ENCODE measurements around the gene CACNB4. TPM values are rescaled to one million over a fixed set of nuclear protein-coding genes. Genes with fewer than 3 reads are reported as not detected.

The CACNB4 gene
- total RNA-seq, 1 experiment from 2014 or later: 1.00 TPM

DNA sequence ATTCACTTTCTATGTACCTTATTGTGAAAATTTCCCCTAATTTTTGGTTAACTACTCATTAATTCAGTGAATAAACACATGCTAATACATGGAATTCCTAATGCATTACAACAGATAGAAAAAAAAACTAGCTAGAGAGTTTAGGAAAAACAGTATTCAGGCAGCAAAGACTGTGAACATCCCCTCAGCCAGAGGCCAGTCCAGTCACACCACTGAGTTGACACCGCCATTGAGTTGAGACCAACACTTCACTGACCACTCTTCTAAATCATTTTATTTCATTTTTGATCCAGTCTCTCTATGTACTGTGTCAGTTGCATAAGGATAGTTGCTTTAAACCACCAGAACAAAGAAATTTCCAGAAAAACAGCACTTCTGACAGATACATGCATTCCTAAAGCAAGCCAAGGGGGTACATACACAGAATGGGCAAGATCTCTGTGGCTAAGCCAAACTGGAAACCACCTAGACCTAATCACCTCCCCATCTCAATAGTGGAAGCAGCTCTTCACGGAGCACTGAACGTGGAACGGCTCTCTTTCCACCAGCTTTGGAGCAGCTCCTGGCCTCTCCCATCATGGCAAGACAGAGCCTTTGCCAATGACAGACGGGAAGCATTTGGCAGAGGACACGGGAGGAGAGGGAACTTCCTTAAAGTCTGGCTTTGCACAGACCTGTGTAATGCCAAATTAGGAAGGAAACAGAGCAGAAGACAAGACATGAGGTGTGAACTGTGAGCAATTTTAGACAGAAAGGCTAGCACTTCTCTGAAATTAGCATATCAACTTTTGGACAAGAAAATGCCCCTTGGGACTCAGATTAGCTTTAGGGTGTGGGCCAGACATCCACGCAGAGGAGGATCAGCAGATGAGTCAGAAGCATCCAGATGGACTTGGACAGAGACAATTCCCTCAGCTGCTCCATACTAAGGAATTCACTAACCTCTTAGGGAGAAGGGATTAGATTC lies 36.4 kb downstream of the CACNB4 start:
- no peaks in the 10 kb centered on the region for H3K36me3 ChIP-seq (ENCODE audit: control insufficient read depth, insufficient read depth, low read length)
- BruUV-seq (replicated peaks): no TSS peak
- DNase-seq: no peak
- no peaks in the 10 kb centered on the region for H3K27me3 ChIP-seq (replicated peaks; ENCODE audit: control insufficient read depth, insufficient read depth, low read length)
- H3K36me3 Mint-ChIP-seq (ENCODE audit: insufficient read depth, unreplicated experiment): no peaks in the 10 kb centered on the region
- no peaks in the 10 kb centered on the region for H3K4me1 ChIP-seq
- no peaks in the 10 kb centered on the region for H3K9me3 Mint-ChIP-seq (ENCODE audit: unreplicated experiment)
- H3K27me3 Mint-ChIP-seq (ENCODE audit: insufficient read depth, unreplicated experiment): peaks cover 4% of the 10 kb centered on the region
- no peak overlapping the region for H3K4me3 Mint-ChIP-seq (ENCODE audit: unreplicated experiment)
- H3K9me3 ChIP-seq: peaks cover 14% of the 10 kb centered on the region
- CTCF ChIA-PET: interaction anchor here (0.6 kb wide), 1 partner anchor 92 kb away, joined by 3 read pairs; no protein-coding TSS in a partner anchor
- no peaks in the 10 kb centered on the region for H3K4me1 Mint-ChIP-seq (ENCODE audit: low read depth, unreplicated experiment)
- no peak overlapping the region for H3K27ac Mint-ChIP-seq (ENCODE audit: unreplicated experiment)
- H3K4me3 ChIP-seq (ENCODE audit: low read depth, low read length): no peak overlapping the region
- POLR2A ChIA-PET: no interaction called here
- intact Hi-C loops (cut with micrococcal nuclease; ENCODE audit: unreplicated experiment): no loop called here
- TF ChIP-seq, protein P1, sequence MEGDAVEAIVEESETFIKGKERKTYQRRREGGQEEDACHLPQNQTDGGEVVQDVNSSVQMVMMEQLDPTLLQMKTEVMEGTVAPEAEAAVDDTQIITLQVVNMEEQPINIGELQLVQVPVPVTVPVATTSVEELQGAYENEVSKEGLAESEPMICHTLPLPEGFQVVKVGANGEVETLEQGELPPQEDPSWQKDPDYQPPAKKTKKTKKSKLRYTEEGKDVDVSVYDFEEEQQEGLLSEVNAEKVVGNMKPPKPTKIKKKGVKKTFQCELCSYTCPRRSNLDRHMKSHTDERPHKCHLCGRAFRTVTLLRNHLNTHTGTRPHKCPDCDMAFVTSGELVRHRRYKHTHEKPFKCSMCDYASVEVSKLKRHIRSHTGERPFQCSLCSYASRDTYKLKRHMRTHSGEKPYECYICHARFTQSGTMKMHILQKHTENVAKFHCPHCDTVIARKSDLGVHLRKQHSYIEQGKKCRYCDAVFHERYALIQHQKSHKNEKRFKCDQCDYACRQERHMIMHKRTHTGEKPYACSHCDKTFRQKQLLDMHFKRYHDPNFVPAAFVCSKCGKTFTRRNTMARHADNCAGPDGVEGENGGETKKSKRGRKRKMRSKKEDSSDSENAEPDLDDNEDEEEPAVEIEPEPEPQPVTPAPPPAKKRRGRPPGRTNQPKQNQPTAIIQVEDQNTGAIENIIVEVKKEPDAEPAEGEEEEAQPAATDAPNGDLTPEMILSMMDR (IDR thresholded peaks at IDR 0.05; ENCODE audit: insufficient read depth in 1 of 2, low read depth in 1 of 2, low read length in 1 of 2, severe bottlenecking in 1 of 2, unreplicated experiment in 1 of 2): no peak

DNA sequence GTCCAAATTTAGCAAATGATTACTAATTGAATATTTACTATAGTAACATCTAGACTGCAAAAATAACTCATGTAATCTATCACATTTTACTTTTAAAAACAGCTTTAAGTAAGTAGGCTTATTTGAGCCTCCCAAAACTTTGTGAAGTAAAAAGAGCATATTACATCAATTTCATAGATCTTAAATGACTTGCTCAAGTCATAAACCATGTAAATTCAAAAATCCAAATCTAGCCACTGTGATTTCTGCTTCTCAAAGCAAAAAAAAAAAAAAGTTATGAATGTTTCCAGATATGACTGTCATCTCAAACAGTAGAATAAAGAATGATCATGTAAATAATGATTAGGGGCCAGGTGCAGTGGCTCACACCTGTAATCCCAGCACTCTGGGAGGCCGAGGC lies 37.5 kb downstream of the CACNB4 start:
- ChIA-PET CTCF (no interaction called here), POLR2A (no interaction called here)
- Histone ChIP-seq H3K36me3 (ENCODE audit: control insufficient read depth, insufficient read depth, low read length) (no peaks in the 10 kb centered on the region), H3K4me1 (no peaks in the 10 kb centered on the region), H3K9me3 (peaks cover 14% of the 10 kb centered on the region), H3K27me3 (replicated peaks; ENCODE audit: control insufficient read depth, insufficient read depth, low read length) (no peaks in the 10 kb centered on the region), H3K4me3 (ENCODE audit: low read depth, low read length) (no peak overlapping the region)
- Mint-ChIP-seq H3K36me3 (ENCODE audit: insufficient read depth, unreplicated experiment) (no peaks in the 10 kb centered on the region), H3K27me3 (ENCODE audit: insufficient read depth, unreplicated experiment) (peaks cover 4% of the 10 kb centered on the region), H3K4me1 (ENCODE audit: low read depth, unreplicated experiment) (no peaks in the 10 kb centered on the region), H3K27ac (ENCODE audit: unreplicated experiment) (no peak overlapping the region), H3K4me3 (ENCODE audit: unreplicated experiment) (no peak overlapping the region), H3K9me3 (ENCODE audit: unreplicated experiment) (no peaks in the 10 kb centered on the region)
- no peak for DNase-seq
- intact Hi-C loops (cut with micrococcal nuclease; ENCODE audit: unreplicated experiment): no loop called here
- TF ChIP-seq, protein P1 (IDR thresholded peaks at IDR 0.05; ENCODE audit: insufficient read depth in 1 of 2, low read depth in 1 of 2, low read length in 1 of 2, severe bottlenecking in 1 of 2, unreplicated experiment in 1 of 2): no peak
- no TSS peak for BruUV-seq (replicated peaks)

DNA sequence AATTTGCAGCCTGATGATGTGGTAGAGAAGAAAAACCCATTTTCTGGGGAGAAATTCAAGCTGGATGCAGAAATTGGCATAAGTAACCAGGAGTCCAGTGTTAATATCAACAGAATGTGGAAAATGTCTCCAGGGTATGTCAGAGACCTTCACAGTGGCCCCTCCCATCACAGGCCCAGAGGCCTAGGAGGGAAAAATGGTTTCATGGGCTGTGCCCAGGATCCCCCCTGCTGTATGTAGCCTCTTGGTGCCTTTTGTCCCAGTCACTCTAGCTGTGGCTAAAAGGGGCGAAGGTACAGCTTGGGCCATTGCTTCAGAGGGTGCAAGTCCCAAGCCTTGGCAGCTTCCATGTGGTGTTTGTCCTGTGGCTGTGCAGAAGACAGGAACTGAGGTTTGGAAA lies 40.2 kb downstream of the CACNB4 start:
- Mint-ChIP-seq H3K27ac (ENCODE audit: unreplicated experiment) (no peak overlapping the region), H3K36me3 (ENCODE audit: insufficient read depth, unreplicated experiment) (no peaks in the 10 kb centered on the region), H3K4me3 (ENCODE audit: unreplicated experiment) (no peak overlapping the region), H3K4me1 (ENCODE audit: low read depth, unreplicated experiment) (no peaks in the 10 kb centered on the region), H3K27me3 (ENCODE audit: insufficient read depth, unreplicated experiment) (peaks cover 3% of the 10 kb centered on the region), H3K9me3 (ENCODE audit: unreplicated experiment) (no peaks in the 10 kb centered on the region)
- BruUV-seq (replicated peaks): no TSS peak
- CTCF ChIA-PET: no interaction called here
- H3K27me3 ChIP-seq (replicated peaks; ENCODE audit: control insufficient read depth, insufficient read depth, low read length): no peaks in the 10 kb centered on the region
- POLR2A ChIA-PET: no interaction called here
- H3K4me3 ChIP-seq (ENCODE audit: low read depth, low read length): no peak overlapping the region
- no peaks in the 10 kb centered on the region for H3K4me1 ChIP-seq
- H3K9me3 ChIP-seq: peaks cover 17% of the 10 kb centered on the region
- intact Hi-C loops (cut with micrococcal nuclease; ENCODE audit: unreplicated experiment): no loop called here
- TF ChIP-seq, protein P1 (IDR thresholded peaks at IDR 0.05; ENCODE audit: insufficient read depth in 1 of 2, low read depth in 1 of 2, low read length in 1 of 2, severe bottlenecking in 1 of 2, unreplicated experiment in 1 of 2): no peak
- no peaks in the 10 kb centered on the region for H3K36me3 ChIP-seq (ENCODE audit: control insufficient read depth, insufficient read depth, low read length)
- no peak for DNase-seq

Measured in Caco-2 (cell line).